Progenitor cell of endocrine pancreas (in vitro differentiated cells): ENCODE measurements around the gene SPON1. TPM values are rescaled to one million over a fixed set of nuclear protein-coding genes. Genes with fewer than 3 reads are reported as not detected.

Experiments
- DNase-seq: peaks from one replicate; pipeline ENCODE4 v3.0.0; 2021; ENCODE audit warnings: low spot score; ENCODE audit not compliant: unreplicated experiment
- H3K27ac Mint-ChIP-seq: 2 replicates; pipeline ENCODE4 v1.8.0; 2021; ENCODE audit warnings: mild to moderate bottlenecking, moderate library complexity, mixed read lengths
- H3K27me3 Mint-ChIP-seq: 2 replicates; pipeline ENCODE4 v1.8.0; 2021; ENCODE audit warnings: mixed read lengths
- H3K36me3 Mint-ChIP-seq: 2 replicates; pipeline ENCODE4 v1.8.0; 2022; ENCODE audit warnings: mixed read lengths; ENCODE audit not compliant: insufficient read depth
- H3K4me1 Mint-ChIP-seq: 2 replicates; pipeline ENCODE4 v1.8.0; 2021; ENCODE audit warnings: low read depth, mixed read lengths
- H3K4me3 Mint-ChIP-seq: 2 replicates; pipeline ENCODE4 v1.8.0; 2021; ENCODE audit warnings: low read depth, mild to moderate bottlenecking, moderate library complexity, mixed read lengths
- H3K9me3 Mint-ChIP-seq: 2 replicates; pipeline ENCODE4 v1.8.0; 2021; ENCODE audit warnings: low read depth, mixed read lengths
- CTCF ChIP-seq: fragments of 200-600 bp; sonication (generic); IDR thresholded peaks from one replicate; pipeline ENCODE4 v1.5.0; 2021; ENCODE audit warnings: antibody characterized with exemption, mild to moderate bottlenecking; ENCODE audit not compliant: unreplicated experiment
- total RNA-seq: library from RNA; stranded (reverse); gene quantifications from 2 replicates; pipeline ENCODE4 v1.2.1, GENCODE V29; 2021

Gene SPON1
- total RNA-seq, 1 donor from 2014 or later = 13.7 TPM

GRCh38 chr11:13940907-13941256 lies 21.6 kb upstream of the SPON1 start:
- peaks cover 14% of the 10 kb centered on the region for H3K4me1 Mint-ChIP-seq
- no peak overlapping the region for H3K27ac Mint-ChIP-seq
- no peak for DNase-seq
- no peak overlapping the region for H3K4me3 Mint-ChIP-seq
- no peaks in the 10 kb centered on the region for H3K36me3 Mint-ChIP-seq
- no peak for TF ChIP-seq CTCF
- peaks cover 4% of the 10 kb centered on the region for H3K9me3 Mint-ChIP-seq
- peaks cover 4% of the 10 kb centered on the region for H3K27me3 Mint-ChIP-seq

- no peak overlapping the region for H3K4me3 Mint-ChIP-seq
- H3K27ac Mint-ChIP-seq = no peak overlapping the region
- no peak for DNase-seq
- H3K4me1 Mint-ChIP-seq = peaks cover 14% of the 10 kb centered on the region
- H3K9me3 Mint-ChIP-seq = peaks cover 4% of the 10 kb centered on the region
- TF ChIP-seq CTCF = no peak
- no peaks in the 10 kb centered on the region for H3K36me3 Mint-ChIP-seq
- H3K27me3 Mint-ChIP-seq = peaks cover 4% of the 10 kb centered on the region
These were observed 20.7 kb upstream of the SPON1 start for GRCh38 chr11:13941775-13942174.

GRCh38 chr11:13942378-13942777 lies 20.1 kb upstream of the SPON1 start:
- no peak for DNase-seq
- peaks cover 4% of the 10 kb centered on the region for H3K27me3 Mint-ChIP-seq
- H3K4me1 Mint-ChIP-seq = peaks cover 14% of the 10 kb centered on the region
- no peak overlapping the region for H3K27ac Mint-ChIP-seq
- H3K36me3 Mint-ChIP-seq = no peaks in the 10 kb centered on the region
- H3K9me3 Mint-ChIP-seq = peaks cover 4% of the 10 kb centered on the region
- no peak overlapping the region for H3K4me3 Mint-ChIP-seq
- TF ChIP-seq CTCF = no peak

- Mint-ChIP-seq H3K9me3 (peaks cover 2% of the 10 kb centered on the region), H3K4me3 (no peak overlapping the region), H3K27ac (no peak overlapping the region), H3K36me3 (no peaks in the 10 kb centered on the region), H3K4me1 (peaks cover 14% of the 10 kb centered on the region), H3K27me3 (peaks cover 4% of the 10 kb centered on the region)
- no peak for TF ChIP-seq CTCF
- DNase-seq = no peak
These were observed 19.5 kb upstream of the SPON1 start for GRCh38 chr11:13942971-13943381.

- Mint-ChIP-seq H3K27me3 (peaks cover 13% of the 10 kb centered on the region), H3K9me3 (no peaks in the 10 kb centered on the region), H3K4me1 (peaks cover 14% of the 10 kb centered on the region), H3K4me3 (no peak overlapping the region), H3K27ac (no peak overlapping the region), H3K36me3 (no peaks in the 10 kb centered on the region)
- no peak for TF ChIP-seq CTCF
- no peak for DNase-seq
These were observed 18.5 kb upstream of the SPON1 start for GRCh38 chr11:13944016-13944415.
